Forelimb muscle (tissue), 1 donor: ENCODE data around the gene TMCO1. TPM values are rescaled to one million over a fixed set of nuclear protein-coding genes. Genes with fewer than 3 reads are reported as not detected.
"Not testable (repeated sequence)": the region's sequence is repeated elsewhere in the genome, so short reads cannot be mapped to it uniquely, and the experiment has no call there.

Source experiments
- DNase-seq: peaks from one replicate; pipeline ENCODE4 v3.0.0-alpha.2; 2013; ENCODE audit warnings: low read depth
- polyA plus RNA-seq: library from polyadenylated mRNA; unstranded; fragments of 120-200 nt; gene quantifications from one replicate; pipeline ENCODE4 v1.2.1, GENCODE V29; 2013; ENCODE audit not compliant: insufficient read length

TMCO1 gene
- polyA plus RNA-seq, 1 donor = 50.6 TPM

- no peak for DNase-seq
Observed at GRCh38 chr1:165747632-165748447, 20.8 kb downstream of the TMCO1 start.

- DNase-seq = not testable (repeated sequence)
Observed at GRCh38 chr1:165744913-165745312, 23.8 kb downstream of the TMCO1 start.

- no peak for DNase-seq
Observed at GRCh38 chr1:165742194-165742593, 26.5 kb downstream of the TMCO1 start.

- DNase-seq = no peak
Observed at GRCh38 chr1:165738794-165739193, 29.9 kb downstream of the TMCO1 start.

- no peak for DNase-seq
Observed at GRCh38 chr1:165737196-165737595, 31.5 kb downstream of the TMCO1 start.

- DNase-seq = no peak
Observed at GRCh38 chr1:165734906-165735305, 33.8 kb downstream of the TMCO1 start.

- DNase-seq = no peak
Observed at GRCh38 chr1:165726841-165727240, 41.8 kb downstream of the TMCO1 start.

- no peak for DNase-seq
Observed at GRCh38 chr1:165726169-165726568, 42.5 kb downstream of the TMCO1 start.

- DNase-seq = peak; percentile 20
Observed at GRCh38 chr1:165717918-165718515, 50.7 kb downstream of the TMCO1 start.

- DNase-seq = not testable (repeated sequence)
Observed at GRCh38 chr1:165716265-165717051, 52.2 kb downstream of the TMCO1 start.

GRCh38 chr1:165712764-165713163 lies 55.9 kb downstream of the TMCO1 start:
- no peak for DNase-seq

- DNase-seq = no peak
Observed at GRCh38 chr1:165707984-165708706, 60.5 kb downstream of the TMCO1 start.

- DNase-seq = no peak
Observed at GRCh38 chr1:165703648-165704047, 65.0 kb downstream of the TMCO1 start.

- DNase-seq = not testable (repeated sequence)
Observed at GRCh38 chr1:165701922-165702321, 66.7 kb downstream of the TMCO1 start.

GRCh38 chr1:165699577-165699976 lies 69.1 kb downstream of the TMCO1 start:
- no peak for DNase-seq

GRCh38 chr1:165698761-165699052 lies 70.0 kb downstream of the TMCO1 start:
- no peak for DNase-seq

- DNase-seq = peak; percentile 44
Observed at GRCh38 chr1:165697881-165698760, 70.5 kb downstream of the TMCO1 start, which contains the start of gene ALDH9A1. Gene ALDH9A1 (minus strand): TSS chr1:165698562. CDS start chr1:165698558, 4 bp downstream.

- no peak for DNase-seq
Observed at GRCh38 chr1:165697491-165697880, 71.2 kb downstream of the TMCO1 start.

- DNase-seq = peak; percentile 17
Observed at GRCh38 chr1:165696625-165697100, 72.0 kb downstream of the TMCO1 start.

GRCh38 chr1:165695031-165695430 lies 73.6 kb downstream of the TMCO1 start:
- DNase-seq = peak; percentile 31

- DNase-seq = no peak
Observed at GRCh38 chr1:165688046-165688445, 80.6 kb downstream of the TMCO1 start.
